ENCODE measurements around the gene ALOXE3. TPM values are rescaled to one million over a fixed set of nuclear protein-coding genes. Genes with fewer than 3 reads are reported as not detected.
A peak's percentile ranks its signal among the peaks of the same experiment; 100 is the strongest.

The ALOXE3 gene
- total and polyA plus RNA-seq, 2 of the 8 experiments (the other 6 are each of a cell fraction or from before 2014, with no cell fraction given): 0.26 TPM; not detected in 1

DNA sequence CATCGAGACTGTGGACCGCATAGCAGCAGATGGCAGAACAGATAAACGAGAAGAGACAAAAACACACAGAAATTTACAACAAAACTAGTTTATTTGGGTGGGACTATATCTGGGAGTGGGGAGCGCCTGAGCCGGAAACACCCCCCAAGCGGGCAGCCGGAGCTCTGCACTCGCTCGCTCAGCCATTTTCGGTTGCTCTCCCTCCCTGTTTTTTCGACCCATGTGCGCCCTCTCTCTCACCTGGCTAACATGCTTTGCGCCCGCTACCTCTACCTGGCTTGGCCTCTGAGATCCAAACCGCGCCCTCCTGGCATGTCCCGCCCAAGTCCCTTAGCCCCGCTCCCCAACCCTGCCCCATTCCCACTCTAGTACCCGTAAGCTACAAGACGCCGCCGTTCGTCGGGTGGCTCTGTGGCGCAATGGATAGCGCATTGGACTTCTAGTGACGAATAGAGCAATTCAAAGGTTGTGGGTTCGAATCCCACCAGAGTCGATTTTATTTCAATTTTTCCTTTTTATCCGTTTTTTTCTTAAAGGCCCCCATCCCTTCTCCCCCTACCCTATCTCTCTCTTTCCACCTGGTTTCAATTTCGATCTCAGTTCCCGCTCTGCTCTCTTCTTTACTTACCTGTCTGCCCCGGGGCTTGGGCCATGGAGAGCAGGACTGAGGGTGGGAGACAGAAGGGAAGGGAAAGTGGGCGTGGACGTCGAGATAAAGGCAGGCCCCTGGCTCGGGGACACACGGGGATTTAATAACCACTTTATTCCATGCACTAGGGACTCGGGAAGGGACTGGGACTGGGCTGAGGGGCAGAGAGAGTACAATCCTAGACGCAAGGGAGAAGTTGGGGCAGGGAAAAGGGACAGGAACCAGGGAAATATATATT is 2.4 kb upstream of the ALOXE3 start:
- H4K20me1 ChIP-seq (replicated peaks in 1 of 2; ENCODE audit: control insufficient read depth in 1 of 2, insufficient read depth in 2 of 2, low read length in 2 of 2): peaks cover 5 to 6% of the 10 kb centered on the region in 2 experiments
- H3K27ac ChIP-seq (ENCODE audit: low read depth, low read length): no peak overlapping the region
- no peak overlapping the region for H4K5ac ChIP-seq (ENCODE audit: insufficient read length, low read depth, low read length)
- no peaks in the 10 kb centered on the region for H3K9me3 ChIP-seq (ENCODE audit: insufficient read depth in 2 of 2, low read depth in 1 of 2, low read length in 1 of 2)
- H3K56ac ChIP-seq (replicated peaks; ENCODE audit: insufficient read length, low read depth, low read length): no peak overlapping the region
- FAIRE-seq (no peak), DNase-seq (ENCODE audit: low read depth in 1 of 2, low spot score in 2 of 2) (peak; percentile 79 to 98)
- H2AK5ac ChIP-seq (ENCODE audit: low read depth, low read length): no peak overlapping the region
- 0 out of 2 replicates have a peak overlapping the region, but pooled peaks have one; percentile 61 for H2AFZ ChIP-seq (ENCODE audit: low read length)
- no peak overlapping the region for H3K14ac ChIP-seq (ENCODE audit: insufficient read length)
- no peak overlapping the region for H3K23ac ChIP-seq (ENCODE audit: insufficient read length)
- H4K8ac ChIP-seq (ENCODE audit: extremely low read depth, insufficient read depth, low read length): no peak overlapping the region
- H4K91ac ChIP-seq (replicated peaks; ENCODE audit: insufficient read length, low read length): no peak overlapping the region
- H2BK20ac ChIP-seq (ENCODE audit: low read length): no peak overlapping the region
- H3K79me1 ChIP-seq (ENCODE audit: low read depth, low read length): no peaks in the 10 kb centered on the region
- H3K9ac ChIP-seq (replicated peaks in 1 of 4; ENCODE audit: extremely low read depth in 1 of 4, low read depth in 3 of 4, low read length in 3 of 4): peak overlapping the region in 2 of 4 experiments; percentile 40 to 67; a peak in 3 of 7 replicates
- H3K4ac ChIP-seq (replicated peaks; ENCODE audit: insufficient read length, low read depth, low read length): no peak overlapping the region
- no peak overlapping the region for H3K18ac ChIP-seq (ENCODE audit: extremely low read depth, low read length)
- no peak overlapping the region for H2BK120ac ChIP-seq (replicated peaks; ENCODE audit: low read depth, low read length)
- no peak overlapping the region for H2BK12ac ChIP-seq (ENCODE audit: low read depth, low read length)
- CTCF ChIA-PET (ENCODE audit: partially characterized antibody): interaction anchor here (0.7 to 23.3 kb wide), 16 partner anchors 11 to 435 kb away, joined by 3 to 501 read pairs (median 10); partner anchors contain the start of genes ALOX12B and VAMP2
- peak overlapping the region; percentile 28; the same call in 1 of the 2 replicates for H2BK5ac ChIP-seq (ENCODE audit: low read depth, low read length)
- peaks cover 40 to 61% (median 58%) of the 10 kb centered on the region in 4 experiments for H3K27me3 ChIP-seq (replicated peaks in 1 of 4; ENCODE audit: control insufficient read depth in 3 of 4, extremely low read depth in 1 of 4, insufficient read depth in 3 of 4, low read length in 3 of 4)
- POLR2A ChIA-PET (ENCODE audit: partially characterized antibody): interaction anchor here (0.8 to 7.6 kb wide), 17 partner anchors 13 to 264 kb away, joined by 3 to 49 read pairs (median 6); partner anchors contain the start of genes AURKB, NAA38, PFAS and RANGRF
- H3K36me3 ChIP-seq (ENCODE audit: control insufficient read depth in 2 of 4, insufficient read depth in 4 of 4, low read length in 3 of 4): no peaks in the 10 kb centered on the region
- peaks cover 0 to 23% (median 13%) of the 10 kb centered on the region in 4 experiments; a peak in 6 of 7 replicates for H3K4me1 ChIP-seq (replicated peaks in 1 of 4; ENCODE audit: control insufficient read depth in 3 of 4, insufficient read depth in 4 of 4, low read length in 3 of 4)
- no peaks in the 10 kb centered on the region for H3K79me2 ChIP-seq (ENCODE audit: control insufficient read depth in 1 of 2, insufficient read depth in 2 of 2, low read length in 2 of 2)
- peak overlapping the region; percentile 88 to 93 for H3K4me2 ChIP-seq (ENCODE audit: insufficient read depth in 1 of 2, low read depth in 2 of 2, low read length in 2 of 2)
- peak overlapping the region; percentile 54 to 89 (median 82) for H3K4me3 ChIP-seq (ENCODE audit: extremely low read depth in 1 of 4, insufficient read depth in 2 of 4, low read depth in 3 of 4, low read length in 4 of 4)
- H2BK15ac ChIP-seq (ENCODE audit: low read length): no peak overlapping the region
- 0% methylated on average over 37 of the region's 40 CpGs; no CpG with 5 or more reads in 1 of the 2 experiments for WGBS, 2 experiments (ENCODE audit: extremely low coverage in 1 of 2, insufficient coverage in 1 of 2, insufficient read length in 1 of 2, insufficient replicate concordance in 2 of 2, low coverage in 1 of 2, low lambda C conversion rate in 2 of 2, missing lambda C conversion rate in 1 of 2)
- H3K23me2 ChIP-seq (ENCODE audit: low read depth, low read length): peaks cover 40% of the 10 kb centered on the region
- TF ChIP-seq EZH2 (IDR thresholded peaks at IDR 0.05; ENCODE audit: low read depth, low read length, severe bottlenecking): no peak
- TF ChIP-seq BRCA1 (IDR thresholded peaks at IDR 0.05; ENCODE audit: low read depth, low read length): no peak
- peak; percentile 47; the same call in 1 of the 2 replicates for TF ChIP-seq MAFK (IDR thresholded peaks at IDR 0.05; ENCODE audit: low read depth, low read length)
- TF ChIP-seq RAD21 (IDR thresholded peaks at IDR 0.05 in 1 of 2, conservative IDR thresholded peaks at IDR 0.05 in 1 of 2; ENCODE audit: low read depth in 2 of 2, low read length in 2 of 2): no peak
- TF ChIP-seq TBP (IDR thresholded peaks at IDR 0.05; ENCODE audit: low read depth, low read length): peak; percentile 98
- TF ChIP-seq JUN (IDR thresholded peaks at IDR 0.05; ENCODE audit: low read depth, low read length): no peak
- TF ChIP-seq, protein P1, sequence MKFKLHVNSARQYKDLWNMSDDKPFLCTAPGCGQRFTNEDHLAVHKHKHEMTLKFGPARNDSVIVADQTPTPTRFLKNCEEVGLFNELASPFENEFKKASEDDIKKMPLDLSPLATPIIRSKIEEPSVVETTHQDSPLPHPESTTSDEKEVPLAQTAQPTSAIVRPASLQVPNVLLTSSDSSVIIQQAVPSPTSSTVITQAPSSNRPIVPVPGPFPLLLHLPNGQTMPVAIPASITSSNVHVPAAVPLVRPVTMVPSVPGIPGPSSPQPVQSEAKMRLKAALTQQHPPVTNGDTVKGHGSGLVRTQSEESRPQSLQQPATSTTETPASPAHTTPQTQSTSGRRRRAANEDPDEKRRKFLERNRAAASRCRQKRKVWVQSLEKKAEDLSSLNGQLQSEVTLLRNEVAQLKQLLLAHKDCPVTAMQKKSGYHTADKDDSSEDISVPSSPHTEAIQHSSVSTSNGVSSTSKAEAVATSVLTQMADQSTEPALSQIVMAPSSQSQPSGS (IDR thresholded peaks at IDR 0.05; ENCODE audit: low read length): no peak
- no peak for TF ChIP-seq CHD1 (IDR thresholded peaks at IDR 0.05; ENCODE audit: low read depth, low read length)
- TF ChIP-seq KDM5A (IDR thresholded peaks at IDR 0.05; ENCODE audit: low read length): no peak

Data from H1 (cell line).